K562 (cell line): ENCODE results near the gene WFDC6.

Experiments
- CHD2 ChIP-seq: IDR thresholded peaks from 2 replicates; pipeline ENCODE4 v1.6.1; 2011; ENCODE audit warnings: low read depth, low read length
- GTF2E2 ChIP-seq: fragments of 200-800 bp; sonication (Bioruptor generic); IDR thresholded peaks from 2 replicates; pipeline ENCODE4 v1.6.1; 2016; ENCODE audit warnings: missing genetic modification characterization, missing compliant biosample characterization
- HNRNPK ChIP-seq: fragments of 200-400 bp; formaldehyde crosslinking; IDR thresholded peaks from one replicate; pipeline ENCODE4 v1.6.1; 2018; ENCODE audit warnings: mild to moderate bottlenecking, low read depth, low read length; ENCODE audit not compliant: poor library complexity, severe bottlenecking
- SRF ChIP-seq, 2 experiments: fragments of 250-450, 450-650 bp in 1 of 2; sonication (Bioruptor Pico) in 1 of 2; sonication (generic) in 1 of 2; formaldehyde crosslinking; IDR thresholded peaks; 2 replicates each; pipeline versions ENCODE4 v1.5.0 to v1.5.1; 2020 to 2022; ENCODE audit warnings: mild to moderate bottlenecking in 1 of 2, missing genetic modification reagents in 1 of 2
- ZNF12 ChIP-seq: sonication (generic); formaldehyde crosslinking; IDR thresholded peaks from 2 replicates; pipeline ENCODE4 v1.4.0; 2020; ENCODE audit warnings: mild to moderate bottlenecking, missing genetic modification reagents
- ZNF146 ChIP-seq: IDR thresholded peaks from one replicate; pipeline ENCODE4 v1.6.1; 2018; ENCODE audit warnings: missing compliant biosample characterization; ENCODE audit not compliant: unreplicated experiment
- ZNF274 ChIP-seq: IDR thresholded peaks from 2 replicates; pipeline ENCODE4 v1.6.1; 2011; ENCODE audit warnings: low read depth, mild to moderate bottlenecking, low read length, moderate library complexity, borderline replicate concordance
- TF ChIP-seq, protein P1 (sequence below): fragments of 450-650 bp; IDR thresholded peaks from 2 replicates; pipeline ENCODE4 v1.6.1; 2016
- TF ChIP-seq, protein P2 (sequence below), 3 experiments: IDR thresholded peaks in 2 of 3; conservative IDR thresholded peaks in 1 of 3; 2 replicates each; pipeline ENCODE4 v1.5.1; 2011 to 2012; ENCODE audit warnings: low read length in 3 of 3, mild to moderate bottlenecking in 3 of 3, control low read depth in 2 of 3, improper control_type of control experiment in 1 of 3, inconsistent platforms in 1 of 3, low read depth in 1 of 3, mixed read lengths in 1 of 3, moderate library complexity in 1 of 3; ENCODE audit not compliant: insufficient read depth in 2 of 3
- TF ChIP-seq, protein P3 (sequence below): conservative IDR thresholded peaks from 2 replicates; pipeline ENCODE4 v1.6.1; 2011; ENCODE audit warnings: low read depth, mild to moderate bottlenecking, low read length; ENCODE audit not compliant: control insufficient read depth

DNA sequence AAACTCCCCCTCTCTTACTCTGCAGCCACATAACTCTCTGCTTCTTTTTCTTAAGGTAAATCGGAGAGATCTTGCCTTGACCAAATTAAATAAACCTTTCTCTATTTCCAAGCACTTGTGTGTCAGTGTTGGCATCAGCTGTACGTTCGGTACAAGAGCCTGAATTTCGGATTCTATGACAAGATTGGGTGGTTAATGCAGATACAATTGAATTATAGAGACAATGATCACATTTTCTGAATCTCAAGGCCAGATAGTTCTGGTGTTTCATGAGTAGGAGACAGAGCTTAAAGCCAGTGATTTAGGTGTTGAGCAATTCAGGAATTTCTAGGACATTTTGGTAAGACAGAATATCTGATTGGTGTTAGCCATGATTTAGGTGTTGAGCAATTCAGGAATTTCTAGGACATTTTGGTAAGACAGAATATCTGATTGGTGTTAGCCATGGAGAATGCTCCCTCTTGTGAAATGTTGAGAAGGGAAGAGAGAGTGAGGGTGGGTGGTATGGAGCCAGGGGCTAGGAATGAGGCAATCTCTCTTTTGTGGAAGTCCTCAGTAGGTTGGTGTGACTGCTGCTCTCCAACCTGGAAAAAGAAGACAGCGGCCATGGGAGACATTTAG, 28.9 kb downstream of the WFDC6 start:
- TF ChIP-seq, protein P1, sequence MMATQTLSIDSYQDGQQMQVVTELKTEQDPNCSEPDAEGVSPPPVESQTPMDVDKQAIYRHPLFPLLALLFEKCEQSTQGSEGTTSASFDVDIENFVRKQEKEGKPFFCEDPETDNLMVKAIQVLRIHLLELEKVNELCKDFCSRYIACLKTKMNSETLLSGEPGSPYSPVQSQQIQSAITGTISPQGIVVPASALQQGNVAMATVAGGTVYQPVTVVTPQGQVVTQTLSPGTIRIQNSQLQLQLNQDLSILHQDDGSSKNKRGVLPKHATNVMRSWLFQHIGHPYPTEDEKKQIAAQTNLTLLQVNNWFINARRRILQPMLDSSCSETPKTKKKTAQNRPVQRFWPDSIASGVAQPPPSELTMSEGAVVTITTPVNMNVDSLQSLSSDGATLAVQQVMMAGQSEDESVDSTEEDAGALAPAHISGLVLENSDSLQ, result no peak
- TF ChIP-seq ZNF12 (CRISPR knock-in tag), result no peak
- TF ChIP-seq SRF (CRISPR knock-in tag; IDR thresholded peaks at IDR 0.05), result no peak
- no peak for TF ChIP-seq ZNF274
- TF ChIP-seq ZNF146 (CRISPR knock-in tag), result no peak
- TF ChIP-seq, protein P2, sequence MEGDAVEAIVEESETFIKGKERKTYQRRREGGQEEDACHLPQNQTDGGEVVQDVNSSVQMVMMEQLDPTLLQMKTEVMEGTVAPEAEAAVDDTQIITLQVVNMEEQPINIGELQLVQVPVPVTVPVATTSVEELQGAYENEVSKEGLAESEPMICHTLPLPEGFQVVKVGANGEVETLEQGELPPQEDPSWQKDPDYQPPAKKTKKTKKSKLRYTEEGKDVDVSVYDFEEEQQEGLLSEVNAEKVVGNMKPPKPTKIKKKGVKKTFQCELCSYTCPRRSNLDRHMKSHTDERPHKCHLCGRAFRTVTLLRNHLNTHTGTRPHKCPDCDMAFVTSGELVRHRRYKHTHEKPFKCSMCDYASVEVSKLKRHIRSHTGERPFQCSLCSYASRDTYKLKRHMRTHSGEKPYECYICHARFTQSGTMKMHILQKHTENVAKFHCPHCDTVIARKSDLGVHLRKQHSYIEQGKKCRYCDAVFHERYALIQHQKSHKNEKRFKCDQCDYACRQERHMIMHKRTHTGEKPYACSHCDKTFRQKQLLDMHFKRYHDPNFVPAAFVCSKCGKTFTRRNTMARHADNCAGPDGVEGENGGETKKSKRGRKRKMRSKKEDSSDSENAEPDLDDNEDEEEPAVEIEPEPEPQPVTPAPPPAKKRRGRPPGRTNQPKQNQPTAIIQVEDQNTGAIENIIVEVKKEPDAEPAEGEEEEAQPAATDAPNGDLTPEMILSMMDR (IDR thresholded peaks at IDR 0.05 in 2 of 3, conservative IDR thresholded peaks at IDR 0.05 in 1 of 3; ENCODE audit: insufficient read depth in 2 of 3, low read depth in 1 of 3, low read length in 3 of 3), result no peak
- no peak for TF ChIP-seq CHD2
- TF ChIP-seq HNRNPK, result no peak
- no peak for TF ChIP-seq GTF2E2 (tag)
- TF ChIP-seq, protein P3, sequence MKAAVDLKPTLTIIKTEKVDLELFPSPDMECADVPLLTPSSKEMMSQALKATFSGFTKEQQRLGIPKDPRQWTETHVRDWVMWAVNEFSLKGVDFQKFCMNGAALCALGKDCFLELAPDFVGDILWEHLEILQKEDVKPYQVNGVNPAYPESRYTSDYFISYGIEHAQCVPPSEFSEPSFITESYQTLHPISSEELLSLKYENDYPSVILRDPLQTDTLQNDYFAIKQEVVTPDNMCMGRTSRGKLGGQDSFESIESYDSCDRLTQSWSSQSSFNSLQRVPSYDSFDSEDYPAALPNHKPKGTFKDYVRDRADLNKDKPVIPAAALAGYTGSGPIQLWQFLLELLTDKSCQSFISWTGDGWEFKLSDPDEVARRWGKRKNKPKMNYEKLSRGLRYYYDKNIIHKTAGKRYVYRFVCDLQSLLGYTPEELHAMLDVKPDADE, result no peak
